ENCODE measurements around the gene KRTAP5-5.
"Not testable (repeated sequence)": the region's sequence is repeated elsewhere in the genome, so short reads cannot be mapped to it uniquely, and the experiment has no call there.

The KRTAP5-5 gene

DNA sequence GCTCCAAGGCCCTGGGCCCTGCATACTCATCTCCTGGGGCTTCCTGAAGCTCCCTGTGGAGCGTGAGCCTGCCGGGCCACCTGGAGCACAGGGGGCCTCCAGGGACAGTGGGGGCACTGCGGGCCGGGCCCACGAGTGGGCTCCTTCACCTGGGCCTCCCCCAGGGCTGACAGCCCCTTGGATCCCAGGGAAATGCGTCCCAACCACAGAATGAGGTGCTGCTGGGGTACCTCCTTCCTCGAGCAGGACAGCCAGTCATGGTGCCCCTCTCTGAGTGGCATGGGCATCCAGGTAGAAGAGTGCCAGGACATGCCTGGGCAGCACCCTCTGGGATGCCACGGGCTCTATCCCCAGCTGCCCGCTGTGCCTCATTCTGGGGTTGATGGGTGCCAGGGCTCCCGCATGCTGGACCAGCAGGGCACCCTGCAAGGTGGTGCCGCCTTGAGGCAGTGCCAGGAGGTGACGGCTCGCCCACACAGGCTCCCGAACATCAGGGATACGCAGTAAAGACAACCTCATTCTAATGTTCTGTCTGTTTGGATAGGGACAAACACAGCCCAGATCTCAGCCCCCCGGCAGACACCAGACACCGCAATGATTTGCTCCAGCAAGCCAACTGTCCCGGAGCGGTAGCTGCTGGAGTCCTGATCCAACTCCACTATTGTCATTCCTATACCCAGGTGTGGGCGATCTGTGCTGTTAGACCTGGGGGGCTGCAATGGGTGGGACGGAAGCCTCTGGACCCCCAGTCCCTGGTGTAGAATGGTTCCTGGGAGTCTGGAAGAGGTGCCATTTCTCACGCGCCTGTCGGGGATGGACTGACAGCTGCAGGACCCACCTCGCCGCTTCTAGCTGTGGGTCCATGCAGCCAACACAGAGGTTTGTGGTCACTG, 25.8 kb downstream of the KRTAP5-5 start:
- TF ChIP-seq, protein P1, sequence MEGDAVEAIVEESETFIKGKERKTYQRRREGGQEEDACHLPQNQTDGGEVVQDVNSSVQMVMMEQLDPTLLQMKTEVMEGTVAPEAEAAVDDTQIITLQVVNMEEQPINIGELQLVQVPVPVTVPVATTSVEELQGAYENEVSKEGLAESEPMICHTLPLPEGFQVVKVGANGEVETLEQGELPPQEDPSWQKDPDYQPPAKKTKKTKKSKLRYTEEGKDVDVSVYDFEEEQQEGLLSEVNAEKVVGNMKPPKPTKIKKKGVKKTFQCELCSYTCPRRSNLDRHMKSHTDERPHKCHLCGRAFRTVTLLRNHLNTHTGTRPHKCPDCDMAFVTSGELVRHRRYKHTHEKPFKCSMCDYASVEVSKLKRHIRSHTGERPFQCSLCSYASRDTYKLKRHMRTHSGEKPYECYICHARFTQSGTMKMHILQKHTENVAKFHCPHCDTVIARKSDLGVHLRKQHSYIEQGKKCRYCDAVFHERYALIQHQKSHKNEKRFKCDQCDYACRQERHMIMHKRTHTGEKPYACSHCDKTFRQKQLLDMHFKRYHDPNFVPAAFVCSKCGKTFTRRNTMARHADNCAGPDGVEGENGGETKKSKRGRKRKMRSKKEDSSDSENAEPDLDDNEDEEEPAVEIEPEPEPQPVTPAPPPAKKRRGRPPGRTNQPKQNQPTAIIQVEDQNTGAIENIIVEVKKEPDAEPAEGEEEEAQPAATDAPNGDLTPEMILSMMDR (IDR thresholded peaks at IDR 0.05; ENCODE audit: insufficient read depth, low read depth, low read length, missing control alignments): no peak
- H3K4me3 ChIP-seq (ENCODE audit: low read depth, low read length): no peak overlapping the region
- no peak for DNase-seq (ENCODE audit: low read depth)

DNA sequence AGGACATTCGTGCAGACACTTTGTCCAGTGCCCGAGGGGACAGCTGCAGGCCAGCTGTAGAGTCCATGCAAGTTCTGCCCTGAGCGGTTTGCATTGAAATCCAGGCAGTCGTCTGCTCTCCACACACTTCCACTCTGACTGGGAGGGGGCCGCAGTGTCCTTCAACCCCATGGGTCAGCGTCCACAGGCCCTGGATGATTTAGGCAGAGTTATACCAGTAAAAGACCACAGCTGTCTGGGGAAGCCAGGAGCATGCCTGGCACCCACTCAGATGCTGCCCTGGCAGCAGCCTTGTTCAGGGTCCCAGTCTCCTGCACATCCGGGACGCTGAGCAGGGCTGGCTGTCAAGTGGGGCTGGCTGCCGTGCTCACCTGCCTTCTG, 26.5 kb downstream of the KRTAP5-5 start:
- H3K4me3 ChIP-seq (ENCODE audit: low read depth, low read length): no peak overlapping the region
- TF ChIP-seq, protein P1 (IDR thresholded peaks at IDR 0.05; ENCODE audit: insufficient read depth, low read depth, low read length, missing control alignments): no peak
- DNase-seq (ENCODE audit: low read depth): no peak

DNA sequence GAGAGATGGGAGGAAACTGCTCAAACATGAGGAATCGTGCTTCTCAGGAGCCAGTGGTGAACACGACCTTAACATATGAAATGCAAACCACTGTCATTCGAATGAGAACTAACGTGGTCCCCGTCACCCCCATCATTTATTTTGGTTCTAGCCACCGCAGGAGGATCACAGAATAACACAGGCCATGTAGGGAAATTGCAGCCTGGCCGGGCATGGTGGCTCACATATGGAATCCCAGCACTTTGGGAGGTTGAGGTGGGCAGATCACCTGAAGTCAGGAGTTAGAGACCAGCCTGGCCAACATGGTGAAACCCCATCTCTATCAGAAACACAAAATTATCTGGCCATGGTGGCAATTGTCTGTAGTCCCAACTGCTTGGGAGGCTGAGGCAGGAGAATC, 27.1 kb downstream of the KRTAP5-5 start:
- DNase-seq (ENCODE audit: low read depth): no peak
- TF ChIP-seq, protein P1 (IDR thresholded peaks at IDR 0.05; ENCODE audit: insufficient read depth, low read depth, low read length, missing control alignments): no peak
- no peak overlapping the region for H3K4me3 ChIP-seq (ENCODE audit: low read depth, low read length)

DNA sequence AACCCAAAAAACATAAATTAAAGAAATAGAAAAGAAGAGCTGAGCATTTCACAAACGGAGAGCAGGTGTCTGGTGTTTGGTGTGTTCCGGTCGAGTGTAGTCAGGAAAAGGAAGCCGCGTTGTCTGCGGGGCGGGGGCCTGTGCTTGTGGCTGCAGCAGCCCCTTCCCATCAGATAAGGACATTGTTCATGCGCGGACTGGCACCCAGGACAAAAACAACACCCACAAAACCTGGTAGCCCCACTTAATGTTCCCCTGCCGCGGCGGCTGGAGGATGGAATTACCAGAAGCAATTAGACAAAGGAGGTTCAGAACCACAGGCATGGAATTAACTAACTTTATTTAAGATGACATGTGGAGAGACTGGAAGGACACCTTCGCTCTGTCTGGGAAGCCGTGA, 29.9 kb downstream of the KRTAP5-5 start:
- H3K4me3 ChIP-seq (ENCODE audit: low read depth, low read length): no peak overlapping the region
- DNase-seq (ENCODE audit: low read depth): no peak
- TF ChIP-seq, protein P1 (IDR thresholded peaks at IDR 0.05; ENCODE audit: insufficient read depth, low read depth, low read length, missing control alignments): no peak

DNA sequence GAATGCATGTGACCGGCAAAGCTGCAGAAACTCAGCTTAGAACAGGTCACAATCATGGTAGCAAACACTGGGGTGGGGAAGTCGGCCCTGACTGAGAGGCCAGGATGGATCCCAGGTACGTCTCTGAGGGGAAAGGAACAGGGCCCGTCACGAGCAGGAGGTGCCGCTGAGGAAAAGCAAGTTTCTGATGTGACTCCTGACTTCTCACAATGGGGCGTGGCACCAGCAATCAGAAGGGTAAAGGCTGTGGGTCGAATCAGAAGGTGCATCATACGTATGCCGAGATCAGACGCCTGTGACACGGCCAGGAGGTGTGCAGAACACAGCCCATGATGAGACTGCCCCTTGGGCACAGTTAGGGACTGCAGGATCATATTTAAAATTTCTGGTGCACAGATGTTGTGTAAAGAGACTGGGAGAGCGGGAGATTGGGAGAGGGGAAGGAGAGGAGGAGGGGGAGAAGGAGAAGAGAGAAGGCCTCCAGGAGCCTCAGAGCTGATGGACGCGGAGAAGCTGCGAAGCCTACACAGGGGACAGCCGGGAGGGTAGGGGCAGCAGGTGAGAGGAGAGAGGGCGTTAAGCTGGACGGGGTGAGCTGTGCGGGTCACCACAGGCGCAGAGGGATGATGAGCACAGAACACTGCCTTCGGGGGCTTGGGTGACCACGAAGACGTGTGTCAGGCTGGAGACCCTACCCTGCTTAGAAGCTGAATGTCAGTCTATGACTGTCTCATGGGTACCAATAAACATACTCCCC, 30.7 kb downstream of the KRTAP5-5 start:
- TF ChIP-seq, protein P1 (IDR thresholded peaks at IDR 0.05; ENCODE audit: insufficient read depth, low read depth, low read length, missing control alignments): no peak
- DNase-seq (ENCODE audit: low read depth): no peak
- H3K4me3 ChIP-seq (ENCODE audit: low read depth, low read length): no peak overlapping the region

DNA sequence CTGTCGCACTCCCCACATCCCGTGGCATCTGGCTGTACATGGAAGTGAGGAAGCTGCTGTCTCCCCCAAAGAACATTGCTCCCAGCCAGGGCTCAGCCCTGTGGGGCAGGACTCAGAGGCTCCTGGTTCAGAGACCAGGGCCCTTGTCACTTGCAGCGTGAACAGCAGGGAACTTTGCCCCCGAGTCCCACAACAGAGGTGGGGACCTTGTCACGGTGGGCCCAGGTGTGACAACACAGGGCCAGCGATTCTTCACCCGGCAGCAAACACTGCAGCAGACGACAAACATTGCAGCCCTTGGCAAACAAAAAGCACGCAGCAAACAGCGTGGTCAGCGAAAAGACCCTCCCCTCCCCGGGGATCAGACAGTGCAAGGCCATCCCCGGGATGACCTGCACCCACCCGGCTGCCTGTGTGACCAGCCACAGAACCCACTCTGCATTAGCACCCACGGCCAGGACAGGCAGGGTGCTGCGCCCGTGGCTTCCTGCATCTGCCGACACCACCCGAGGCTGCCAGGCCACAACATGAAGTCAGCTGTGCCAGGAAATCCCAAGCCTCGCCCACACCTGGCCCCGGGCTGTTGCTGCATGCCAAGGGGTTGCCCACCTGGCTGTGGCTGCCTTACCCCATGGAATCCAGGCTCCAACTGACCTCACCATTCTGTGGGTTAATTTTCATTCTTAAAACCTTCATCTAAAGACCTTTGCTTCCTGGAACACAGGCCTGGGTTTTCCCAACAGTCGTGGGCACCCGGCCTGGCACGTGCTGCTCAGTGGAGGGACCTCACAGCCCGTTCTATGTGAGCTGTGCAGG, 32.1 kb downstream of the KRTAP5-5 start:
- not testable (repeated sequence) for H3K4me3 ChIP-seq (ENCODE audit: low read depth, low read length); DNase-seq (ENCODE audit: low read depth)

DNA sequence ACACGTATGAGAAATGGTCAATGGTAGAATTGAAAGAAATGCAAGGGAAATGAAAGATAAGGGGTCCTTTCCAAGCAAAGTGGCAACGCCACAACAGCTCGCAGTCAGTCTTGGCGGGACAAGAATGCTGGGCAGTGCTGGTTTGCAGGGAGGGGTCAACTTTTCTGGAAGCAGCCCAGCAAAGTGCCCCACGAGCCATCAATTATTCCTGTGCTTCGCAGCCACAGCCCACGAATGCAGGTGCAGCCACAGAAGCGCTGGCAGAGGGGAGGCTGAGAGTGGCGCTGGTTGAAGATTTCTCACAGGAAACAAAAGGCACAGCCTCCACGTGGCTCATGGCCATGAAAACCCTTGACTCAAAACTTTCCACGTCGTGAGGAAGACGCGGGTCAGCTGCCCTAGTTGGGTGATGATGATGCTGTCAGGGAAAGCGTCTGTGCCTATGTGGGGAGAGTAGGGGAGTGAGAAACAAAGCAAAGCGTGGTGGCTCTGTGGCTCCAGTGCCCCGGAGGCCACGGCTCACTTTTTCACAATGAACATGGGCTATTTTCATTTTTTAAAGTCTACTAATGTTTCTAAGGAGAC, 33.2 kb downstream of the KRTAP5-5 start:
- H3K4me3 ChIP-seq (ENCODE audit: low read depth, low read length); DNase-seq (ENCODE audit: low read depth): not testable (repeated sequence)

All from GM12865 (cell line).